GM12874 (cell line): Measurements from ENCODE around the gene CTXND1.

Experiments
- TF ChIP-seq, protein P1 (sequence below): IDR thresholded peaks from 2 replicates; pipeline ENCODE4 v1.5.1; 2011; ENCODE audit warnings: low read depth, mild to moderate bottlenecking, control low read depth, low read length, moderate library complexity; ENCODE audit not compliant: insufficient read depth

Gene CTXND1

DNA sequence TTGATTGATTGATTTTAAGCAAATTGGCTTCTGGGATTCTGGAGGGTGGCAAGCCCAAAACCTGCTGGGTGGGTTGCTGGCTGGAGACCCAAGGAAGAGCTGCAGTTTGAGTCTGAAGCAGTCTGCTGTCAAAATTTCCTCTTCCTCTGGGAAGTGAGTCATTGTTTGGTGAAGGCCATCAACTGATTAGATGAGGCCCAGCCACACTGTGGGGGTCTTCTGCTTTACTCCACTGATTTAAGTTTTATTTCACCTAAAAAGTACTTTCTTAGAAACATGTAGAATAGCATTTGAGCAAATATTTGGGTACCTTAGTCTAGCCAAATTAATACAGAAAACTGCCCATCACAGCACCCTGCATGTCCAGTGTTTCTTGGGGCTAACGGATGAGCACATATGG is 65.4 kb downstream of the CTXND1 start:
- TF ChIP-seq, protein P1, sequence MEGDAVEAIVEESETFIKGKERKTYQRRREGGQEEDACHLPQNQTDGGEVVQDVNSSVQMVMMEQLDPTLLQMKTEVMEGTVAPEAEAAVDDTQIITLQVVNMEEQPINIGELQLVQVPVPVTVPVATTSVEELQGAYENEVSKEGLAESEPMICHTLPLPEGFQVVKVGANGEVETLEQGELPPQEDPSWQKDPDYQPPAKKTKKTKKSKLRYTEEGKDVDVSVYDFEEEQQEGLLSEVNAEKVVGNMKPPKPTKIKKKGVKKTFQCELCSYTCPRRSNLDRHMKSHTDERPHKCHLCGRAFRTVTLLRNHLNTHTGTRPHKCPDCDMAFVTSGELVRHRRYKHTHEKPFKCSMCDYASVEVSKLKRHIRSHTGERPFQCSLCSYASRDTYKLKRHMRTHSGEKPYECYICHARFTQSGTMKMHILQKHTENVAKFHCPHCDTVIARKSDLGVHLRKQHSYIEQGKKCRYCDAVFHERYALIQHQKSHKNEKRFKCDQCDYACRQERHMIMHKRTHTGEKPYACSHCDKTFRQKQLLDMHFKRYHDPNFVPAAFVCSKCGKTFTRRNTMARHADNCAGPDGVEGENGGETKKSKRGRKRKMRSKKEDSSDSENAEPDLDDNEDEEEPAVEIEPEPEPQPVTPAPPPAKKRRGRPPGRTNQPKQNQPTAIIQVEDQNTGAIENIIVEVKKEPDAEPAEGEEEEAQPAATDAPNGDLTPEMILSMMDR = no peak

DNA sequence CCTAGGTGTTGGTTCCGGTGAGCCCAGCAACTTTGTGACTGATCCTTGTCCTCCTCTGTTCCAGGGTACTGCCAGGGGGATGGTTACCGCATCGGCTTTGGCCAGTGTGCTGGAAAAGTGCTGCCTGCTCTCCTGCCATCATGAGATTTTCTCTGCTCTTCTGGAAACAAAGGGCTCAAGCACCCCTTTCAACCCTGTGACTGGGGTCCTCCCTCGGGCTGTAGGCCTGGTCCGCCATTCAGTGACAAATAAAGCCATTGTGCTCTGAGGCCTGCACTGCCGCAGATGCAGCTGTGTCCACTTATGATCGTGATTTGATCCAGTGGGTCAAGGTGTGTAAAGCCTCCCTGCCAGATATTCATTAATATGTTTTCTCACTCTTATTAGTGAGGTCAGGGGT is 65.9 kb downstream of the CTXND1 start:
- TF ChIP-seq, protein P1 = no peak

DNA sequence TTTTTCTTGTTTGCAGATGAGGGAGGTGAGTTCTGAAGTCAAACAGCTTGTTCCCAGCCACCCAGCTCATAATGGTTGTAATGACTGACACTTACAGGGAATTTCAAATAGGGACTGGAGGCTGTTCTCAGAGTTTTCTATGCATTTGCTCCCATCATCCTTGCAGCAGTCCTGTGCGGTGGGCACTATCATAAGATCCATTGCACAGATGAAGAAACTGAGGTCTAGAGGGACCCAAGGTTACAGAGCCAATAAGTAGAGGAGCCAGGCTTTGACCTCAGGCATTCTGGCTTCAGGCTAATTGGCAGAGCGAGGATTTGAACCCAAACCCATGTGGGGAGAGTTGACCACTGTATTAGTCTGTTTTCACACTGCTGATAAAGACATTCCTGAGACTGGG is 66.9 kb downstream of the CTXND1 start:
- TF ChIP-seq, protein P1 = no peak

DNA sequence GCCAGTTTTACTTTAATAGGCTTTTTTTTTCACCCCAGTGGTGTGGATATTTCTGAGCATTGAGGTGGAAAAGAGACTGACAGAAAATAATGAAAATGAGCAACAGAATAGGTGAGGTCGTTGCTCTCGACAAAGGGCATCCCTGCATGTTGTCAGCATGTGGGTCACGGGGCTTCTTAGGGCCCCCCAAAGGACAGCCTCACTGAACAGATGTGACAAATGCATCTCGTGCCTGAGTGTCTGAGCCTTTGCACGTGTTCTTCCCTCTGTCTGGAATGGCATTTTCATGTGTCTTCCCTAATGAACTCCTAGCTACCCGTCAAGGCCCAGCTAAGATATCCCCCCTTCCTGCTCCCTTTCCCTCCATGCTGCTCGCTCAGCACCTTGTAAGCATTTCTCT is 67.5 kb downstream of the CTXND1 start:
- TF ChIP-seq, protein P1 = no peak

GRCh38 chr15:80183886-80184285 is 68.1 kb downstream of the CTXND1 start:
- TF ChIP-seq, protein P1 = no peak

GRCh38 chr15:80183306-80183705 is 68.7 kb downstream of the CTXND1 start:
- TF ChIP-seq, protein P1 = no peak

- TF ChIP-seq, protein P1 = no peak
These were observed 69.3 kb downstream of the CTXND1 start for GRCh38 chr15:80182611-80183261.

- TF ChIP-seq, protein P1 = no peak
These were observed 71.0 kb downstream of the CTXND1 start for GRCh38 chr15:80180986-80181385.
